HG03571 (cell line): ENCODE results near the gene POLR3H.
"Not testable (repeated sequence)": the region's sequence is repeated elsewhere in the genome, so short reads cannot be mapped to it uniquely, and the experiment has no call there.

Experiments
- ATAC-seq: cut with Tn5 transposase; IDR thresholded peaks from one replicate; pipeline ENCODE4 v1.9.1; 2021; ENCODE audit not compliant: unreplicated experiment

Gene POLR3H

GRCh38 chr22:41543854-41544670 lies at the start of gene POLR3H:
Gene POLR3H, minus strand, starts transcription at chr22:41544470. Its CDS starts 369 bp downstream, at chr22:41544101.
- peak; percentile 83 for ATAC-seq

- ATAC-seq: not testable (repeated sequence)
These were observed 49.2 kb upstream of the POLR3H start for GRCh38 chr22:41593336-41593960.

GRCh38 chr22:41589391-41590241 lies 45.3 kb upstream of the POLR3H start, which contains the start of gene PMM1:
Gene PMM1, minus strand, starts transcription at chr22:41589840. Its CDS starts 35 bp downstream, at chr22:41589805.
- ATAC-seq: peak; percentile 91

- ATAC-seq: no peak
These were observed 43.1 kb upstream of the POLR3H start for GRCh38 chr22:41587347-41587723.

- no peak for ATAC-seq
These were observed 41.6 kb upstream of the POLR3H start for GRCh38 chr22:41585898-41586297.

GRCh38 chr22:41584881-41585280 lies 40.6 kb upstream of the POLR3H start:
- ATAC-seq: no peak

GRCh38 chr22:41582694-41583093 lies 38.4 kb upstream of the POLR3H start:
- ATAC-seq: no peak

- ATAC-seq: no peak
These were observed 35.7 kb upstream of the POLR3H start for GRCh38 chr22:41579997-41580355.

GRCh38 chr22:41579297-41579996 lies 35.2 kb upstream of the POLR3H start:
- ATAC-seq: no peak

- ATAC-seq: no peak
These were observed 34.5 kb upstream of the POLR3H start for GRCh38 chr22:41578818-41579217.

- ATAC-seq: no peak
These were observed 33.8 kb upstream of the POLR3H start for GRCh38 chr22:41578114-41578513.

- no peak for ATAC-seq
These were observed 32.6 kb upstream of the POLR3H start for GRCh38 chr22:41576877-41577276.

GRCh38 chr22:41575533-41575932 lies 31.3 kb upstream of the POLR3H start:
- no peak for ATAC-seq

GRCh38 chr22:41574847-41575381 lies 30.6 kb upstream of the POLR3H start:
- ATAC-seq: no peak

GRCh38 chr22:41573677-41574076 lies 29.4 kb upstream of the POLR3H start:
- no peak for ATAC-seq

GRCh38 chr22:41572305-41572704 lies 28.0 kb upstream of the POLR3H start:
- not testable (repeated sequence) for ATAC-seq

GRCh38 chr22:41571786-41572185 lies 27.5 kb upstream of the POLR3H start:
- ATAC-seq: no peak

- no peak for ATAC-seq
These were observed 26.0 kb upstream of the POLR3H start for GRCh38 chr22:41570221-41570620.

- ATAC-seq: no peak
These were observed 24.5 kb upstream of the POLR3H start for GRCh38 chr22:41568811-41569210.

- no peak for ATAC-seq
These were observed 23.2 kb upstream of the POLR3H start for GRCh38 chr22:41567512-41567768.
